ENCODE results near the gene UBASH3A.

UBASH3A gene

GRCh38 chr21:42451941-42452340 is 48.2 kb downstream of the UBASH3A start:
- no peak for DNase-seq (ENCODE audit: low read depth)

- DNase-seq (ENCODE audit: low read depth), result no peak
These were observed 48.9 kb downstream of the UBASH3A start for GRCh38 chr21:42452401-42453223.

GRCh38 chr21:42453224-42453985 is 49.7 kb downstream of the UBASH3A start:
- DNase-seq (ENCODE audit: low read depth), result no peak

- DNase-seq (ENCODE audit: low read depth), result no peak
These were observed 50.4 kb downstream of the UBASH3A start for GRCh38 chr21:42453986-42454570.

GRCh38 chr21:42454786-42455185 is 51.1 kb downstream of the UBASH3A start:
- DNase-seq (ENCODE audit: low read depth), result no peak

GRCh38 chr21:42455196-42455595 is 51.5 kb downstream of the UBASH3A start:
- no peak for DNase-seq (ENCODE audit: low read depth)

GRCh38 chr21:42455754-42456440 is 52.2 kb downstream of the UBASH3A start:
- DNase-seq (ENCODE audit: low read depth), result no peak

- peak; percentile 27 for DNase-seq (ENCODE audit: low read depth)
These were observed 52.8 kb downstream of the UBASH3A start for GRCh38 chr21:42456457-42456856.

GRCh38 chr21:42459082-42459460 is 55.4 kb downstream of the UBASH3A start:
- DNase-seq (ENCODE audit: low read depth), result no peak

GRCh38 chr21:42459546-42460215 is 56.0 kb downstream of the UBASH3A start:
- no peak for DNase-seq (ENCODE audit: low read depth)

- DNase-seq (ENCODE audit: low read depth), result no peak
These were observed 56.9 kb downstream of the UBASH3A start for GRCh38 chr21:42460391-42461184.

- DNase-seq (ENCODE audit: low read depth), result no peak
These were observed 57.5 kb downstream of the UBASH3A start for GRCh38 chr21:42461185-42461520.

- DNase-seq (ENCODE audit: low read depth), result no peak
These were observed 58.5 kb downstream of the UBASH3A start for GRCh38 chr21:42461881-42462877.

GRCh38 chr21:42463861-42464515 is 60.3 kb downstream of the UBASH3A start:
- peak; percentile 57 for DNase-seq (ENCODE audit: low read depth)

- no peak for DNase-seq (ENCODE audit: low read depth)
These were observed 61.5 kb downstream of the UBASH3A start for GRCh38 chr21:42465008-42465802.

- no peak for DNase-seq (ENCODE audit: low read depth)
These were observed 62.1 kb downstream of the UBASH3A start for GRCh38 chr21:42465803-42466127.

GRCh38 chr21:42466700-42467099 is 63.0 kb downstream of the UBASH3A start:
- no peak for DNase-seq (ENCODE audit: low read depth)

GRCh38 chr21:42467140-42467983 is 63.7 kb downstream of the UBASH3A start:
- DNase-seq (ENCODE audit: low read depth), result no peak
